ENCODE data around the gene NRROS.

GRCh38 chr3:196667056-196667825 lies 27.7 kb downstream of the NRROS start:
- TF ChIP-seq CTCF (conservative IDR thresholded peaks at IDR 0.05; ENCODE audit: low read depth, low read length) (no peak), EZH2 (IDR thresholded peaks at IDR 0.05; ENCODE audit: borderline replicate concordance, low read depth, low read length, poor library complexity, severe bottlenecking) (no peak)

All from A673 (cell line).